HepG2 (cell line): ENCODE results near the gene SLC5A6. TPM values are rescaled to one million over a fixed set of nuclear protein-coding genes. Genes with fewer than 3 reads are reported as not detected.

Experiments used
- ATF3 ChIP-seq: sonication (generic); formaldehyde crosslinking; IDR thresholded peaks from 2 replicates; pipeline ENCODE4 v1.4.0; 2020; ENCODE audit warnings: missing genetic modification reagents
- BRD4 ChIP-seq: sonication (generic); formaldehyde crosslinking; IDR thresholded peaks from 2 replicates; pipeline ENCODE4 v1.4.0; 2020; ENCODE audit warnings: missing genetic modification reagents
- DMAP1 ChIP-seq: IDR thresholded peaks from 2 replicates; pipeline ENCODE4 v1.6.1; 2016
- ELF3 ChIP-seq: IDR thresholded peaks from 2 replicates; pipeline ENCODE4 v1.6.1; 2016; ENCODE audit warnings: missing genetic modification reagents, missing compliant biosample characterization
- HDAC6 ChIP-seq: fragments of 200-600 bp; sonication (generic); IDR thresholded peaks from 2 replicates; pipeline ENCODE4 v1.7.0; 2017; ENCODE audit warnings: mild to moderate bottlenecking, antibody characterized with exemption, low read length, low read depth
- KDM1A ChIP-seq: IDR thresholded peaks from 2 replicates; pipeline ENCODE4 v1.6.1; 2016; ENCODE audit warnings: missing compliant biosample characterization
- MYC ChIP-seq: sonication (generic); formaldehyde crosslinking; IDR thresholded peaks from 2 replicates; pipeline ENCODE4 v1.9.0; 2021; ENCODE audit warnings: missing genetic modification reagents, borderline replicate concordance
- PHB2 ChIP-seq: fragments of 450-650 bp; IDR thresholded peaks from 2 replicates; pipeline ENCODE4 v1.6.1; 2018; ENCODE audit not compliant: partially characterized antibody
- PREB ChIP-seq: sonication (generic); formaldehyde crosslinking; IDR thresholded peaks from 2 replicates; pipeline ENCODE4 v1.4.0; 2020; ENCODE audit warnings: missing genetic modification reagents
- RNF2 ChIP-seq: fragments of 450-650 bp; conservative IDR thresholded peaks from 2 replicates; pipeline ENCODE4 v1.6.1; 2016; ENCODE audit warnings: low read depth
- TEAD2 ChIP-seq: sonication (generic); formaldehyde crosslinking; IDR thresholded peaks from 2 replicates; pipeline ENCODE4 v1.9.0; 2021; ENCODE audit warnings: missing genetic modification reagents
- ZBTB4 ChIP-seq: sonication (generic); formaldehyde crosslinking; IDR thresholded peaks from 2 replicates; pipeline ENCODE4 v1.4.0; 2020; ENCODE audit warnings: missing genetic modification reagents, mild to moderate bottlenecking, borderline replicate concordance
- ZKSCAN5 ChIP-seq: sonication (generic); formaldehyde crosslinking; IDR thresholded peaks from 2 replicates; pipeline ENCODE4 v1.5.1; 2020; ENCODE audit warnings: mild to moderate bottlenecking, missing genetic modification reagents
- ZNF3 ChIP-seq: IDR thresholded peaks from 2 replicates; pipeline ENCODE4 v1.7.0; 2017; ENCODE audit warnings: inconsistent platforms
- ZNF430 ChIP-seq: sonication (generic); formaldehyde crosslinking; IDR thresholded peaks from 2 replicates; pipeline ENCODE4 v1.9.0; 2021; ENCODE audit warnings: mild to moderate bottlenecking, missing genetic modification reagents
- ZNF562 ChIP-seq: sonication (generic); formaldehyde crosslinking; IDR thresholded peaks from 2 replicates; pipeline ENCODE4 v1.8.0; 2022; ENCODE audit warnings: missing genetic modification reagents, borderline replicate concordance
- ZNF574 ChIP-seq: sonication (generic); formaldehyde crosslinking; IDR thresholded peaks from 2 replicates; pipeline ENCODE4 v1.4.0; 2020; ENCODE audit warnings: missing genetic modification reagents
- ZNF660 ChIP-seq: sonication (generic); formaldehyde crosslinking; IDR thresholded peaks from 2 replicates; pipeline ENCODE4 v1.5.1; 2020; ENCODE audit warnings: mild to moderate bottlenecking, low read depth, missing genetic modification reagents, borderline replicate concordance
- ZXDC ChIP-seq: sonication (generic); formaldehyde crosslinking; IDR thresholded peaks from 2 replicates; pipeline ENCODE4 v1.5.0; 2020; ENCODE audit warnings: mild to moderate bottlenecking, missing genetic modification reagents
- polyA plus RNA-seq, 8 experiments: library from polyadenylated mRNA; depleted of rRNA in 3 of 8; stranded (reverse) in 7 of 8; unstranded in 1 of 8; fragments of >200 nt; fragmentation: Illumina TruSeq in 4 of 8; extraction: Trizol in 4 of 8; gene quantifications; 2 replicates each; pipeline versions ENCODE4 v1.2.1 to v1.2.3, GENCODE V29; 2011 to 2016; ENCODE audit warnings: low read depth in 4 of 8, missing spikeins in 1 of 8, mixed read lengths in 1 of 8; ENCODE audit not compliant: insufficient read depth in 1 of 8
- total RNA-seq, 5 experiments: library from RNA; depleted of rRNA; stranded (reverse); fragments of >200 nt; fragmentation: Illumina TruSeq; extraction: Trizol; gene quantifications; 2 replicates each; pipeline ENCODE4 v1.2.3, GENCODE V29; 2016; ENCODE audit warnings: low read depth in 1 of 5

The SLC5A6 gene
- total and polyA plus RNA-seq, 2 of the 13 experiments (the other 11 are each of a cell fraction or from before 2014, with no cell fraction given), result 135 to 417 TPM

- TF ChIP-seq ZNF574 (peak; percentile 67; the same call in 1 of the 2 replicates), ELF3 (CRISPR knock-in tag) (peak; percentile 95), ZNF660 (no peak), PHB2 (no peak), HDAC6 (no peak), ATF3 (CRISPR knock-in tag) (peak; percentile 76; the same call in 1 of the 2 replicates), DMAP1 (CRISPR knock-in tag) (0 out of 2 replicates have a peak, but pooled peaks have one; percentile 26), ZNF430 (CRISPR knock-in tag) (peak; percentile 7), ZNF562 (CRISPR knock-in tag) (no peak), ZBTB4 (CRISPR knock-in tag) (peak; percentile 97), ZKSCAN5 (CRISPR knock-in tag) (peak; percentile 87), ZXDC (CRISPR knock-in tag) (no peak), TEAD2 (no peak), KDM1A (CRISPR knock-in tag) (peak; percentile 81), PREB (CRISPR knock-in tag) (no peak), RNF2 (0 out of 2 replicates have a peak, but pooled peaks have one; percentile 47), BRD4 (CRISPR knock-in tag) (peak; percentile 69), MYC (CRISPR knock-in tag) (peak; percentile 84; the same call in 1 of the 2 replicates), ZNF3 (peak; percentile 65; the same call in 1 of the 2 replicates)
These were observed 34.4 kb downstream of the SLC5A6 start (continued) for GRCh38 chr2:27177441-27178351.
